Measurements from ENCODE around the gene RASSF10. TPM values are rescaled to one million over a fixed set of nuclear protein-coding genes. Genes with fewer than 3 reads are reported as not detected.

RASSF10 gene
- total RNA-seq, 2 donors from 2014 or later: 29.1 to 30.8 TPM

GRCh38 chr11:13008061-13008435 is 1.1 kb upstream of the RASSF10 start:
- Mint-ChIP-seq H3K27ac (no peak overlapping the region), H3K36me3 (ENCODE audit: low read depth) (peaks cover 24% of the 10 kb centered on the region), H3K27me3 (ENCODE audit: insufficient read depth) (peaks cover 71% of the 10 kb centered on the region), H3K9me3 (peaks cover 15% of the 10 kb centered on the region), H3K4me3 (peak overlapping the region; percentile 79), H3K4me1 (peaks cover 37% of the 10 kb centered on the region)
- no peak for TF ChIP-seq CTCF (conservative IDR thresholded peaks at IDR 0.05)
- Histone ChIP-seq H3K4me3 (ENCODE audit: low read length) (peak overlapping the region; percentile 83), H3K4me1 (ENCODE audit: control insufficient read depth, insufficient read depth, low read length) (peaks cover 10% of the 10 kb centered on the region), H3K9ac (ENCODE audit: extremely low read depth, low read length, poor library complexity, severe bottlenecking) (no peak overlapping the region), H3K9me3 (ENCODE audit: control insufficient read depth, low read length) (peaks cover 13% of the 10 kb centered on the region), H3K36me3 (ENCODE audit: control insufficient read depth, insufficient read depth, low read length) (no peaks in the 10 kb centered on the region), H3K27ac (ENCODE audit: low read depth, low read length) (no peak overlapping the region), H3K27me3 (ENCODE audit: control insufficient read depth, insufficient read depth, low read length, poor library complexity, severe bottlenecking) (no peaks in the 10 kb centered on the region)
- 54 to 79% methylated on average over 2 of the region's 2 CpGs for WGBS, 2 experiments (ENCODE audit: insufficient coverage in 1 of 2, insufficient read length in 1 of 2)
- no peak for DNase-seq

DNA sequence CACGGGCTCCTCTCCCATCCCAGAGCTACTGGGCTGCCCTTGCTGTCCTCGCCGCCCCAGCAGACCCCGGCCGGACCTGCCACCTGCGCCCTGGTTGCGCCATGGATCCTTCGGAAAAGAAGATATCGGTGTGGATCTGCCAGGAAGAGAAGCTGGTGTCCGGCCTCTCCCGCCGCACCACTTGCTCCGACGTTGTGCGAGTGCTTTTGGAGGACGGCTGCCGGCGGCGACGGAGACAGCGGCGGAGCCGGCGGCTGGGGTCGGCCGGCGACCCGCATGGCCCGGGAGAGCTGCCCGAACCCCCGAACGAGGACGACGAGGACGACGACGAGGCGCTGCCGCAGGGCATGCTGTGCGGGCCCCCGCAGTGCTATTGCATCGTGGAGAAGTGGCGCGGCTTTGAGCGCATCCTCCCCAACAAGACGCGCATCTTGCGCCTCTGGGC is 382 bp downstream of the RASSF10 start:
- peaks cover 67% of the 10 kb centered on the region for H3K27me3 Mint-ChIP-seq (ENCODE audit: insufficient read depth)
- peaks cover 18% of the 10 kb centered on the region for H3K36me3 Mint-ChIP-seq (ENCODE audit: low read depth)
- Histone ChIP-seq H3K36me3 (ENCODE audit: control insufficient read depth, insufficient read depth, low read length) (no peaks in the 10 kb centered on the region), H3K27me3 (ENCODE audit: control insufficient read depth, insufficient read depth, low read length, poor library complexity, severe bottlenecking) (no peaks in the 10 kb centered on the region), H3K27ac (ENCODE audit: low read depth, low read length) (no peak overlapping the region), H3K4me3 (ENCODE audit: low read length) (peak overlapping the region; percentile 83), H3K4me1 (ENCODE audit: control insufficient read depth, insufficient read depth, low read length) (peaks cover 16% of the 10 kb centered on the region), H3K9ac (ENCODE audit: extremely low read depth, low read length, poor library complexity, severe bottlenecking) (peak overlapping the region; percentile 3), H3K9me3 (ENCODE audit: control insufficient read depth, low read length) (peaks cover 13% of the 10 kb centered on the region)
- H3K9me3 Mint-ChIP-seq: peaks cover 15% of the 10 kb centered on the region
- 0 to 1% methylated on average over 11 to 48 of the region's 48 CpGs for WGBS, 2 experiments (ENCODE audit: insufficient coverage in 1 of 2, insufficient read length in 1 of 2)
- TF ChIP-seq CTCF (conservative IDR thresholded peaks at IDR 0.05): no peak
- H3K27ac Mint-ChIP-seq: no peak overlapping the region
- peak overlapping the region; percentile 79 for H3K4me3 Mint-ChIP-seq
- DNase-seq: no peak
- H3K4me1 Mint-ChIP-seq: peaks cover 41% of the 10 kb centered on the region

DNA sequence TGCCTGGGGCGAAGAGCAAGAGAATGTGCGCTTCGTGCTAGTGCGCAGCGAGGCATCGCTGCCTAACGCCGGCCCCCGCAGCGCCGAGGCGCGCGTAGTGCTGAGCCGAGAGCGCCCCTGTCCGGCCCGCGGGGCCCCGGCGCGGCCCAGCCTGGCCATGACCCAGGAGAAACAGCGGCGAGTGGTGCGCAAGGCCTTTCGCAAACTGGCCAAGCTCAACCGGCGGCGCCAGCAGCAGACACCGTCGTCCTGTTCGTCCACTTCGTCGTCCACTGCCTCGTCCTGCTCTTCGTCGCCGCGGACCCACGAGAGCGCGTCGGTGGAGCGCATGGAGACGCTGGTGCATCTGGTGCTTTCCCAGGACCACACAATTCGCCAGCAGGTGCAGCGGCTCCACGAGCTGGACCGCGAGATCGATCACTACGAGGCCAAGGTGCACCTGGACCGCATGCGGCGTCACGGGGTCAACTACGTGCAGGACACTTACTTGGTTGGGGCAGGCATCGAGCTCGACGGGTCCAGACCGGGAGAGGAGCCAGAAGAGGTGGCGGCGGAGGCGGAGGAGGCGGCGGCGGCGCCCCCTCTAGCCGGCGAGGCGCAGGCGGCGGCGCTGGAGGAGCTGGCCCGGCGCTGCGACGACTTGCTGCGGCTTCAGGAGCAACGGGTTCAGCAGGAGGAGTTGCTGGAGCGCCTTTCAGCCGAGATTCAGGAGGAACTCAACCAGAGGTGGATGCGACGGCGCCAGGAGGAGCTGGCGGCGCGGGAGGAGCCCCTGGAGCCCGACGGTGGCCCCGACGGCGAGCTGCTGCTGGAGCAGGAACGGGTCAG is 1.0 kb downstream of the RASSF10 start:
- peak overlapping the region; percentile 83 for H3K4me3 ChIP-seq (ENCODE audit: low read length)
- H3K27ac Mint-ChIP-seq: peak overlapping the region; percentile 66
- H3K4me3 Mint-ChIP-seq: peak overlapping the region; percentile 79
- peaks cover 63% of the 10 kb centered on the region for H3K27me3 Mint-ChIP-seq (ENCODE audit: insufficient read depth)
- DNase-seq: peak; percentile 87
- peaks cover 16% of the 10 kb centered on the region for H3K4me1 ChIP-seq (ENCODE audit: control insufficient read depth, insufficient read depth, low read length)
- no peaks in the 10 kb centered on the region for H3K36me3 ChIP-seq (ENCODE audit: control insufficient read depth, insufficient read depth, low read length)
- H3K9me3 ChIP-seq (ENCODE audit: control insufficient read depth, low read length): peaks cover 13% of the 10 kb centered on the region
- H3K27me3 ChIP-seq (ENCODE audit: control insufficient read depth, insufficient read depth, low read length, poor library complexity, severe bottlenecking): no peaks in the 10 kb centered on the region
- H3K9ac ChIP-seq (ENCODE audit: extremely low read depth, low read length, poor library complexity, severe bottlenecking): peak overlapping the region; percentile 3
- peaks cover 46% of the 10 kb centered on the region for H3K4me1 Mint-ChIP-seq
- 1 to 2% methylated on average over 33 to 94 of the region's 94 CpGs for WGBS, 2 experiments (ENCODE audit: insufficient coverage in 1 of 2, insufficient read length in 1 of 2)
- no peak overlapping the region for H3K27ac ChIP-seq (ENCODE audit: low read depth, low read length)
- H3K9me3 Mint-ChIP-seq: peaks cover 15% of the 10 kb centered on the region
- peak; percentile 31 for TF ChIP-seq CTCF (conservative IDR thresholded peaks at IDR 0.05)
- peaks cover 16% of the 10 kb centered on the region for H3K36me3 Mint-ChIP-seq (ENCODE audit: low read depth)
